Keratinocyte (primary cell): ENCODE data around the gene ZNF718. TPM values are rescaled to one million over a fixed set of nuclear protein-coding genes. Genes with fewer than 3 reads are reported as not detected.
A peak's percentile ranks its signal among the peaks of the same experiment; 100 is the strongest.
"Not testable (repeated sequence)": the region's sequence is repeated elsewhere in the genome, so short reads cannot be mapped to it uniquely, and the experiment has no call there.

ENCODE experiments used
- DNase-seq: peaks from one replicate; pipeline ENCODE4 v3.0.0-alpha.2; 2011; ENCODE audit warnings: low read depth, missing footprints, low spot score
- FAIRE-seq: peaks from 2 replicates; lab custom pipeline; 2011; peaks lifted over from hg19 to GRCh38; lab: Jason Lieb, UNC
- H2AFZ ChIP-seq: 2 replicates; pipeline ENCODE4 v1.6.0; 2012; ENCODE audit warnings: low read length, control low read depth, inconsistent platforms; ENCODE audit not compliant: control insufficient read depth
- H3K27ac ChIP-seq: 2 replicates; pipeline ENCODE4 v1.5.1; 2011; ENCODE audit warnings: low read length; ENCODE audit not compliant: control insufficient read depth, insufficient read depth
- H3K27me3 ChIP-seq: 3 replicates; pipeline ENCODE4 v1.6.0; 2011; ENCODE audit warnings: low read length; ENCODE audit not compliant: control insufficient read depth, insufficient read depth; ENCODE audit errors: extremely low read depth
- H3K36me3 ChIP-seq, 2 experiments: 2 replicates in 1 of 2; 3 replicates in 1 of 2; pipeline ENCODE4 v1.5.1; 2011; ENCODE audit warnings: low read length in 2 of 2, mild to moderate bottlenecking in 1 of 2; ENCODE audit not compliant: control insufficient read depth in 2 of 2, insufficient read depth in 2 of 2; ENCODE audit errors: extremely low read depth in 1 of 2
- H3K4me1 ChIP-seq: 3 replicates; pipeline ENCODE4 v1.5.1; 2011; ENCODE audit warnings: low read length; ENCODE audit not compliant: control insufficient read depth, insufficient read depth; ENCODE audit errors: extremely low read depth
- H3K4me2 ChIP-seq: 3 replicates; pipeline ENCODE4 v1.6.0; 2011; ENCODE audit warnings: low read depth, low read length; ENCODE audit not compliant: control insufficient read depth, insufficient read depth; ENCODE audit errors: extremely low read depth
- H3K4me3 ChIP-seq, 3 experiments: fragments of 200-600 bp in 1 of 3; sonication (generic) in 1 of 3; 2 replicates in 2 of 3; 3 replicates in 1 of 3; pipeline ENCODE4 v1.5.1; 2011 to 2016; ENCODE audit warnings: low read length in 3 of 3, mild to moderate bottlenecking in 3 of 3, control low read depth in 2 of 3, inconsistent platforms in 1 of 3, low read depth in 1 of 3, mixed read lengths in 1 of 3, mixed run types in 1 of 3, moderate library complexity in 1 of 3; ENCODE audit not compliant: control insufficient read depth in 2 of 3, insufficient read depth in 2 of 3; ENCODE audit errors: extremely low read depth in 1 of 3
- H3K79me2 ChIP-seq: 2 replicates; pipeline ENCODE4 v1.6.0; 2012; ENCODE audit warnings: low read length; ENCODE audit not compliant: control insufficient read depth, insufficient read depth
- H3K9ac ChIP-seq: 3 replicates; pipeline ENCODE4 v1.6.0; 2011; ENCODE audit warnings: low read length; ENCODE audit not compliant: control insufficient read depth, insufficient read depth; ENCODE audit errors: extremely low read depth
- H3K9me1 ChIP-seq: 3 replicates; pipeline ENCODE4 v1.6.0; 2011; ENCODE audit warnings: low read length; ENCODE audit not compliant: control insufficient read depth, insufficient read depth; ENCODE audit errors: extremely low read depth
- H3K9me3 ChIP-seq: 2 replicates; pipeline ENCODE4 v1.5.1; 2012; ENCODE audit warnings: low read depth, low read length; ENCODE audit not compliant: control insufficient read depth
- H4K20me1 ChIP-seq: 3 replicates; pipeline ENCODE4 v1.6.0; 2011; ENCODE audit warnings: low read length; ENCODE audit not compliant: control insufficient read depth, insufficient read depth; ENCODE audit errors: extremely low read depth
- CTCF ChIP-seq, 3 experiments: IDR thresholded peaks in 1 of 3; conservative IDR thresholded peaks in 1 of 3; optimal IDR thresholded peaks in 1 of 3; 2 replicates in 2 of 3; 3 replicates in 1 of 3; pipeline versions ENCODE3 to v1.5.1; 2011; ENCODE audit warnings: low read length in 3 of 3, mild to moderate bottlenecking in 3 of 3, moderate library complexity in 2 of 3, control low read depth in 1 of 3, inconsistent platforms in 1 of 3; ENCODE audit not compliant: insufficient read depth in 2 of 3; ENCODE audit errors: extremely low read depth in 1 of 3
- EZH2 ChIP-seq: IDR thresholded peaks from one replicate; pipeline ENCODE4 v1.6.1; 2012; ENCODE audit warnings: inconsistent platforms, mild to moderate bottlenecking, low read length, moderate library complexity
- dilution Hi-C: fragments of 300-500 bp; cut with MboI; formaldehyde crosslinking; loops from one replicate; pipeline ENCODE4 v1.7.0; 2020; ENCODE audit warnings: low sequenced_read_pairs; ENCODE audit not compliant: extremely low pct_ligation_motif_present
- polyA plus RNA-seq, 5 experiments: library from polyadenylated mRNA; depleted of rRNA in 3 of 5; stranded (reverse) in 3 of 5; stranded (forward) in 1 of 5; unstranded in 1 of 5; fragments of >200 nt; gene quantifications; 1 replicate in 1 of 5; 2 replicates in 3 of 5; 3 replicates in 1 of 5; pipeline versions ENCODE4 v1.2.1 to v1.2.3, GENCODE V29; 2011 to 2012; ENCODE audit warnings: missing spikeins in 2 of 5, low read depth in 1 of 5, low replicate concordance in 1 of 5

The ZNF718 gene
- polyA plus RNA-seq, 1 donor (not counting 4 experiments of a cell fraction or from before 2014, with no cell fraction given), result 5.0 TPM

GRCh38 chr4:120616-121015 lies 3.7 kb upstream of the ZNF718 start:
- H3K36me3 ChIP-seq, result no peaks in the 10 kb centered on the region
- no peak overlapping the region for H3K9ac ChIP-seq
- H3K79me2 ChIP-seq, result peaks cover 12% of the 10 kb centered on the region
- H3K27ac ChIP-seq, result no peak overlapping the region
- H2AFZ ChIP-seq, result no peak overlapping the region
- FAIRE-seq (no peak), DNase-seq (no peak)
- no peak overlapping the region for H3K4me3 ChIP-seq
- no peaks in the 10 kb centered on the region for H3K9me1 ChIP-seq
- H3K9me3 ChIP-seq, result peaks cover 2% of the 10 kb centered on the region
- no peaks in the 10 kb centered on the region for H3K27me3 ChIP-seq
- H3K4me2 ChIP-seq, result no peak overlapping the region
- no peaks in the 10 kb centered on the region for H4K20me1 ChIP-seq
- TF ChIP-seq CTCF (optimal IDR thresholded peaks at IDR 0.05 in 1 of 3, IDR thresholded peaks at IDR 0.05 in 1 of 3, conservative IDR thresholded peaks at IDR 0.05 in 1 of 3; ENCODE audit: extremely low read depth in 1 of 3, insufficient read depth in 2 of 3, low read length in 3 of 3) (no peak), EZH2 (no peak)
- dilution Hi-C loops, result no loop called here
- peaks cover under 1% of the 10 kb centered on the region for H3K4me1 ChIP-seq

- H3K27ac ChIP-seq, result no peak overlapping the region
- no peaks in the 10 kb centered on the region for H3K27me3 ChIP-seq
- no peaks in the 10 kb centered on the region for H4K20me1 ChIP-seq
- H3K79me2 ChIP-seq, result peaks cover 21% of the 10 kb centered on the region
- TF ChIP-seq CTCF (optimal IDR thresholded peaks at IDR 0.05 in 1 of 3, IDR thresholded peaks at IDR 0.05 in 1 of 3, conservative IDR thresholded peaks at IDR 0.05 in 1 of 3; ENCODE audit: extremely low read depth in 1 of 3, insufficient read depth in 2 of 3, low read length in 3 of 3), result no peak
- no peak for TF ChIP-seq EZH2
- no peak for FAIRE-seq
- H3K4me2 ChIP-seq, result no peak overlapping the region
- H3K9ac ChIP-seq, result no peak overlapping the region
- no peaks in the 10 kb centered on the region for H3K36me3 ChIP-seq
- H3K4me1 ChIP-seq, result peaks cover 5% of the 10 kb centered on the region
- H3K9me1 ChIP-seq, result no peaks in the 10 kb centered on the region
- no peak overlapping the region for H3K4me3 ChIP-seq
- H2AFZ ChIP-seq, result no peak overlapping the region
- dilution Hi-C loops, result no loop called here
- peaks cover 2% of the 10 kb centered on the region for H3K9me3 ChIP-seq
- no peak for DNase-seq
These were observed 2.8 kb upstream of the ZNF718 start for GRCh38 chr4:121408-122084.

GRCh38 chr4:123922-124274 lies 403 bp upstream of the ZNF718 start:
- DNase-seq, H3K27me3 ChIP-seq, FAIRE-seq, dilution Hi-C loops, H3K9me1 ChIP-seq, H3K4me1 ChIP-seq, H4K20me1 ChIP-seq: not testable (repeated sequence)
- Histone ChIP-seq H3K27ac (peak overlapping the region; percentile 91), H3K9me3 (peaks cover 12% of the 10 kb centered on the region), H3K4me2 (peak overlapping the region; percentile 89), H3K9ac (peak overlapping the region; percentile 92), H2AFZ (peak overlapping the region; percentile 84), H3K79me2 (peaks cover 38% of the 10 kb centered on the region), H3K4me3 (peak overlapping the region in 2 of 3 experiments; percentile 43 to 93), H3K36me3 (peaks cover 0 to 19% of the 10 kb centered on the region in 2 experiments)
